Neural progenitor cell (in vitro differentiated cells): Measurements from ENCODE around the gene SKIC3. TPM values are rescaled to one million over a fixed set of nuclear protein-coding genes. Genes with fewer than 3 reads are reported as not detected.

Source experiments
- DNase-seq: peaks from one replicate; pipeline ENCODE4 v3.0.0-alpha.2; 2016; ENCODE audit warnings: low spot score
- H2AFZ ChIP-seq: fragments of 200-600 bp; sonication (generic); replicated peaks from 2 replicates; pipeline ENCODE4 v1.6.1; 2016; ENCODE audit warnings: antibody characterized with exemption
- H3F3A ChIP-seq: fragments of 200-600 bp; sonication (generic); 2 replicates; pipeline ENCODE4 v1.6.1; 2016; ENCODE audit warnings: antibody characterized with exemption, low read depth
- H3K27ac ChIP-seq: fragments of 200-600 bp; sonication (generic); 2 replicates; pipeline ENCODE4 v1.5.1; 2016; ENCODE audit warnings: mild to moderate bottlenecking
- H3K27me3 ChIP-seq: fragments of 200-600 bp; sonication (generic); 2 replicates; pipeline ENCODE4 v1.6.1; 2016; ENCODE audit warnings: mild to moderate bottlenecking, moderate library complexity
- H3K36me3 ChIP-seq: fragments of 200-600 bp; sonication (generic); 2 replicates; pipeline ENCODE4 v1.5.1; 2016
- H3K4me1 ChIP-seq: fragments of 200-600 bp; sonication (generic); 2 replicates; pipeline ENCODE4 v1.6.1; 2016; ENCODE audit warnings: mixed run types
- H3K4me2 ChIP-seq: fragments of 200-600 bp; sonication (generic); 2 replicates; pipeline ENCODE4 v1.6.1; 2016
- H3K4me3 ChIP-seq: fragments of 200-600 bp; sonication (generic); 2 replicates; pipeline ENCODE4 v1.5.1; 2016
- H3K79me2 ChIP-seq: fragments of 200-600 bp; sonication (generic); 2 replicates; pipeline ENCODE4 v1.6.1; 2016; ENCODE audit warnings: low read depth
- H3K9ac ChIP-seq: fragments of 200-600 bp; sonication (generic); 2 replicates; pipeline ENCODE4 v1.6.1; 2016
- H3K9me3 ChIP-seq: fragments of 200-600 bp; sonication (generic); 2 replicates; pipeline ENCODE4 v1.5.1; 2016; ENCODE audit warnings: low read depth
- H4K20me1 ChIP-seq: fragments of 200-600 bp; sonication (generic); 2 replicates; pipeline ENCODE4 v1.6.1; 2016; ENCODE audit warnings: low read depth
- H3K27ac Mint-ChIP-seq: 3 replicates; pipeline ENCODE4 v1.8.0; 2021; ENCODE audit warnings: mixed read lengths
- H3K27me3 Mint-ChIP-seq: 2 replicates; pipeline ENCODE4 v1.8.0; 2022; ENCODE audit warnings: low read depth, mild to moderate bottlenecking, inconsistent platforms, moderate library complexity, mixed read lengths; ENCODE audit not compliant: insufficient read depth
- H3K36me3 Mint-ChIP-seq: 3 replicates; pipeline ENCODE4 v1.8.0; 2021; ENCODE audit warnings: mixed read lengths
- H3K4me1 Mint-ChIP-seq: 3 replicates; pipeline ENCODE4 v1.8.0; 2021; ENCODE audit warnings: mixed read lengths
- H3K4me3 Mint-ChIP-seq: 3 replicates; pipeline ENCODE4 v1.8.0; 2021; ENCODE audit warnings: mild to moderate bottlenecking, moderate library complexity, mixed read lengths
- H3K9me3 Mint-ChIP-seq: 3 replicates; pipeline ENCODE4 v1.8.0; 2020; ENCODE audit warnings: mixed read lengths
- EZH2 ChIP-seq: fragments of 200-600 bp; sonication (generic); IDR thresholded peaks from 2 replicates; pipeline ENCODE4 v1.6.1; 2017; ENCODE audit warnings: antibody characterized with exemption, mild to moderate bottlenecking, moderate library complexity
- EZH2phosphoT487 ChIP-seq: fragments of 200-600 bp; sonication (generic); IDR thresholded peaks from 2 replicates; pipeline ENCODE4 v1.6.1; 2017; ENCODE audit warnings: antibody characterized with exemption
- total RNA-seq: library from RNA; depleted of rRNA; stranded (reverse); fragments of >200 nt; gene quantifications from 2 replicates; pipeline ENCODE4 v1.2.3, GENCODE V29; 2015; ENCODE audit warnings: low replicate concordance
- TF ChIP-seq, protein P1 (sequence below): fragments of 200-600 bp; sonication (generic); IDR thresholded peaks from 2 replicates; pipeline ENCODE4 v1.5.1; 2017; ENCODE audit warnings: antibody characterized with exemption, mild to moderate bottlenecking

Gene SKIC3
- total RNA-seq, 1 donor from 2014 or later = 132 TPM

GRCh38 chr5:95564450-95564849 is 9.7 kb upstream of the SKIC3 start:
- Mint-ChIP-seq H3K4me3 (no peak overlapping the region), H3K36me3 (peaks cover 9% of the 10 kb centered on the region), H3K9me3 (no peaks in the 10 kb centered on the region), H3K27me3 (no peaks in the 10 kb centered on the region), H3K4me1 (no peaks in the 10 kb centered on the region), H3K27ac (no peak overlapping the region)
- Histone ChIP-seq H3F3A (no peaks in the 10 kb centered on the region), H3K4me1 (no peaks in the 10 kb centered on the region), H3K27ac (no peak overlapping the region), H3K79me2 (no peaks in the 10 kb centered on the region), H3K36me3 (no peaks in the 10 kb centered on the region), H3K4me3 (no peak overlapping the region), H3K9me3 (no peaks in the 10 kb centered on the region), H3K9ac (no peak overlapping the region), H3K4me2 (no peak overlapping the region), H2AFZ (no peak overlapping the region), H4K20me1 (no peaks in the 10 kb centered on the region), H3K27me3 (no peaks in the 10 kb centered on the region)
- TF ChIP-seq EZH2phosphoT487 (no peak), EZH2 (no peak)
- TF ChIP-seq, protein P1, sequence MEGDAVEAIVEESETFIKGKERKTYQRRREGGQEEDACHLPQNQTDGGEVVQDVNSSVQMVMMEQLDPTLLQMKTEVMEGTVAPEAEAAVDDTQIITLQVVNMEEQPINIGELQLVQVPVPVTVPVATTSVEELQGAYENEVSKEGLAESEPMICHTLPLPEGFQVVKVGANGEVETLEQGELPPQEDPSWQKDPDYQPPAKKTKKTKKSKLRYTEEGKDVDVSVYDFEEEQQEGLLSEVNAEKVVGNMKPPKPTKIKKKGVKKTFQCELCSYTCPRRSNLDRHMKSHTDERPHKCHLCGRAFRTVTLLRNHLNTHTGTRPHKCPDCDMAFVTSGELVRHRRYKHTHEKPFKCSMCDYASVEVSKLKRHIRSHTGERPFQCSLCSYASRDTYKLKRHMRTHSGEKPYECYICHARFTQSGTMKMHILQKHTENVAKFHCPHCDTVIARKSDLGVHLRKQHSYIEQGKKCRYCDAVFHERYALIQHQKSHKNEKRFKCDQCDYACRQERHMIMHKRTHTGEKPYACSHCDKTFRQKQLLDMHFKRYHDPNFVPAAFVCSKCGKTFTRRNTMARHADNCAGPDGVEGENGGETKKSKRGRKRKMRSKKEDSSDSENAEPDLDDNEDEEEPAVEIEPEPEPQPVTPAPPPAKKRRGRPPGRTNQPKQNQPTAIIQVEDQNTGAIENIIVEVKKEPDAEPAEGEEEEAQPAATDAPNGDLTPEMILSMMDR = no peak
- DNase-seq = no peak

DNA sequence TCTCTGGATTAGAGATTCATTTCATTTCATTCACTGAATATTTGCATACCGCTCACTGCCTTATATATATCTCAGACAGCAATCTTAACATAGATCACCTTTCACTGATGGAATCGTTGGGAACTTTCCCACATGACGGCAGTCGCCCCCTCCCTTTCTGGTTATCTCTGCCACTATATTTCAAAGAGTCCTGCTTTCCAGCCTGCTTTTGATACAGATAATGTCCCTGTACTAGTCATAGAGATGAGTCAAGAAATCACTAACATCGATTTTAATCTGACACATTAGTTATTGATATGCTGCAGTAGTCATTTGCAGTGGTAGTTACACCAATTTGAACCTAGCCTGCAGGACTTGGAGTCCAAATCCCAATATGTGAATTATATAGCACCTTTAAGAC is 8.6 kb upstream of the SKIC3 start:
- Histone ChIP-seq H3K9ac (no peak overlapping the region), H3K79me2 (no peaks in the 10 kb centered on the region), H2AFZ (no peak overlapping the region), H3K4me3 (no peak overlapping the region), H3K27ac (no peak overlapping the region), H3F3A (no peaks in the 10 kb centered on the region), H3K4me1 (no peaks in the 10 kb centered on the region), H3K9me3 (no peaks in the 10 kb centered on the region), H4K20me1 (no peaks in the 10 kb centered on the region), H3K4me2 (no peak overlapping the region), H3K27me3 (no peaks in the 10 kb centered on the region), H3K36me3 (no peaks in the 10 kb centered on the region)
- no peaks in the 10 kb centered on the region for H3K4me1 Mint-ChIP-seq
- no peak overlapping the region for H3K4me3 Mint-ChIP-seq
- peaks cover 12% of the 10 kb centered on the region for H3K36me3 Mint-ChIP-seq
- TF ChIP-seq EZH2 (no peak), EZH2phosphoT487 (no peak)
- TF ChIP-seq, protein P1 = no peak
- H3K27ac Mint-ChIP-seq = no peak overlapping the region
- no peaks in the 10 kb centered on the region for H3K9me3 Mint-ChIP-seq
- no peaks in the 10 kb centered on the region for H3K27me3 Mint-ChIP-seq
- no peak for DNase-seq

DNA sequence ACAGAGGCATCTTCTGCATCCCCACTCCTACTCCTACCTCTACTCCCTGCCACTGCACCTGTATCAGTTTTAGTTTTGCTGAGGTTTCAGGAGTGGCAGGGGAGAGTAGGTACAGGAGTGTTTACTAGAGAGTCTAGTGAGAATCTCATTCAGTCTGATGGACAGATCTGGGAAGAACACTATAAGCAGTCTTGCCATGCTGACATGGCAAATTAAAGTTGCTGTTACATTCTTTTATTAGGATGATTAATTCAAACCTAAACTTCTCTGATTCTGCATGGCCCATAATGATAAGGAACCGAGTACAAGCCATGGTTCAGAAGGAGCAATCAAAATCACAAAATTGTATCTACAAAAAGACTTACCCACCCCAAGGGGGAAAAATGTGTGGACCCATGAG is 7.5 kb upstream of the SKIC3 start:
- Histone ChIP-seq H3K4me1 (no peaks in the 10 kb centered on the region), H3K27ac (no peak overlapping the region), H3K4me3 (no peak overlapping the region), H3K9ac (no peak overlapping the region), H3K4me2 (no peak overlapping the region), H2AFZ (no peak overlapping the region), H3K36me3 (no peaks in the 10 kb centered on the region), H4K20me1 (no peaks in the 10 kb centered on the region), H3K27me3 (no peaks in the 10 kb centered on the region), H3K9me3 (no peaks in the 10 kb centered on the region), H3K79me2 (peaks cover 10% of the 10 kb centered on the region), H3F3A (no peaks in the 10 kb centered on the region)
- peaks cover 8% of the 10 kb centered on the region for H3K36me3 Mint-ChIP-seq
- peaks cover 3% of the 10 kb centered on the region for H3K27me3 Mint-ChIP-seq
- no peaks in the 10 kb centered on the region for H3K4me1 Mint-ChIP-seq
- DNase-seq = no peak
- no peak overlapping the region for H3K27ac Mint-ChIP-seq
- H3K4me3 Mint-ChIP-seq = no peak overlapping the region
- H3K9me3 Mint-ChIP-seq = no peaks in the 10 kb centered on the region
- TF ChIP-seq EZH2 (no peak), EZH2phosphoT487 (no peak)
- TF ChIP-seq, protein P1 = no peak
